ENCODE measurements around the gene NEK4. TPM values are rescaled to one million over a fixed set of nuclear protein-coding genes. Genes with fewer than 3 reads are reported as not detected.

NEK4 gene
- total and polyA plus RNA-seq, 2 of the 13 experiments (the other 11 are each of a cell fraction or from before 2014, with no cell fraction given) = 16.5 to 38.0 TPM

GRCh38 chr3:52774901-52775864 lies 4.4 kb upstream of the NEK4 start (continued):
- TF ChIP-seq TFDP2 (CRISPR knock-in tag; IDR thresholded peaks at IDR 0.05) (peak; percentile 54; the same call in 1 of the 2 replicates), GATAD1 (CRISPR knock-in tag; IDR thresholded peaks at IDR 0.05) (peak; percentile 72), NR2C2 (CRISPR knock-in tag; IDR thresholded peaks at IDR 0.05; ENCODE audit: borderline replicate concordance) (peak; percentile 88), WIZ (CRISPR knock-in tag; IDR thresholded peaks at IDR 0.05) (no peak), GTF3A (CRISPR knock-in tag; conservative IDR thresholded peaks at IDR 0.05) (no peak), ZNF333 (CRISPR knock-in tag; IDR thresholded peaks at IDR 0.05; ENCODE audit: borderline replicate concordance) (no peak), ZSCAN9 (CRISPR knock-in tag; IDR thresholded peaks at IDR 0.05; ENCODE audit: borderline replicate concordance) (0 out of 2 replicates have a peak, but pooled peaks have one; percentile 63), REST (IDR thresholded peaks at IDR 0.05; ENCODE audit: borderline replicate concordance in 1 of 2, low read depth in 1 of 2, low read length in 2 of 2) (no peak), NKX3-1 (CRISPR knock-in tag; IDR thresholded peaks at IDR 0.05) (no peak), NFYC (CRISPR knock-in tag; IDR thresholded peaks at IDR 0.05) (no peak; the same call in 1 of the 2 replicates), ZNF713 (CRISPR knock-in tag; IDR thresholded peaks at IDR 0.05) (no peak), ZNF282 (IDR thresholded peaks at IDR 0.05; ENCODE audit: partially characterized antibody) (no peak), KMT2A (CRISPR knock-in tag; IDR thresholded peaks at IDR 0.05) (no peak), ZNF510 (CRISPR knock-in tag; IDR thresholded peaks at IDR 0.05; ENCODE audit: low read depth) (no peak; the same call in 1 of the 2 replicates), ZNF792 (CRISPR knock-in tag; IDR thresholded peaks at IDR 0.05) (0 out of 2 replicates have a peak, but pooled peaks have one; percentile 26), IRX3 (CRISPR knock-in tag; IDR thresholded peaks at IDR 0.05; ENCODE audit: borderline replicate concordance, low read depth) (no peak), SMAD1 (CRISPR knock-in tag; IDR thresholded peaks at IDR 0.05; ENCODE audit: borderline replicate concordance, low read depth) (no peak)
- TF ChIP-seq, protein P1, sequence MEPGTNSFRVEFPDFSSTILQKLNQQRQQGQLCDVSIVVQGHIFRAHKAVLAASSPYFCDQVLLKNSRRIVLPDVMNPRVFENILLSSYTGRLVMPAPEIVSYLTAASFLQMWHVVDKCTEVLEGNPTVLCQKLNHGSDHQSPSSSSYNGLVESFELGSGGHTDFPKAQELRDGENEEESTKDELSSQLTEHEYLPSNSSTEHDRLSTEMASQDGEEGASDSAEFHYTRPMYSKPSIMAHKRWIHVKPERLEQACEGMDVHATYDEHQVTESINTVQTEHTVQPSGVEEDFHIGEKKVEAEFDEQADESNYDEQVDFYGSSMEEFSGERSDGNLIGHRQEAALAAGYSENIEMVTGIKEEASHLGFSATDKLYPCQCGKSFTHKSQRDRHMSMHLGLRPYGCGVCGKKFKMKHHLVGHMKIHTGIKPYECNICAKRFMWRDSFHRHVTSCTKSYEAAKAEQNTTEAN (CRISPR knock-in tag; conservative IDR thresholded peaks at IDR 0.05) = peak; percentile 61
- TF ChIP-seq, protein P2, sequence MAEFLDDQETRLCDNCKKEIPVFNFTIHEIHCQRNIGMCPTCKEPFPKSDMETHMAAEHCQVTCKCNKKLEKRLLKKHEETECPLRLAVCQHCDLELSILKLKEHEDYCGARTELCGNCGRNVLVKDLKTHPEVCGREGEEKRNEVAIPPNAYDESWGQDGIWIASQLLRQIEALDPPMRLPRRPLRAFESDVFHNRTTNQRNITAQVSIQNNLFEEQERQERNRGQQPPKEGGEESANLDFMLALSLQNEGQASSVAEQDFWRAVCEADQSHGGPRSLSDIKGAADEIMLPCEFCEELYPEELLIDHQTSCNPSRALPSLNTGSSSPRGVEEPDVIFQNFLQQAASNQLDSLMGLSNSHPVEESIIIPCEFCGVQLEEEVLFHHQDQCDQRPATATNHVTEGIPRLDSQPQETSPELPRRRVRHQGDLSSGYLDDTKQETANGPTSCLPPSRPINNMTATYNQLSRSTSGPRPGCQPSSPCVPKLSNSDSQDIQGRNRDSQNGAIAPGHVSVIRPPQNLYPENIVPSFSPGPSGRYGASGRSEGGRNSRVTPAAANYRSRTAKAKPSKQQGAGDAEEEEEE (CRISPR knock-in tag; IDR thresholded peaks at IDR 0.05; ENCODE audit: borderline replicate concordance) = no peak

Data from HepG2 (cell line).